Measurements from ENCODE around the gene APOC3. TPM values are rescaled to one million over a fixed set of nuclear protein-coding genes. Genes with fewer than 3 reads are reported as not detected.

APOC3 gene
- total and polyA plus RNA-seq, 2 experiments from 2014 or later = not detected

DNA sequence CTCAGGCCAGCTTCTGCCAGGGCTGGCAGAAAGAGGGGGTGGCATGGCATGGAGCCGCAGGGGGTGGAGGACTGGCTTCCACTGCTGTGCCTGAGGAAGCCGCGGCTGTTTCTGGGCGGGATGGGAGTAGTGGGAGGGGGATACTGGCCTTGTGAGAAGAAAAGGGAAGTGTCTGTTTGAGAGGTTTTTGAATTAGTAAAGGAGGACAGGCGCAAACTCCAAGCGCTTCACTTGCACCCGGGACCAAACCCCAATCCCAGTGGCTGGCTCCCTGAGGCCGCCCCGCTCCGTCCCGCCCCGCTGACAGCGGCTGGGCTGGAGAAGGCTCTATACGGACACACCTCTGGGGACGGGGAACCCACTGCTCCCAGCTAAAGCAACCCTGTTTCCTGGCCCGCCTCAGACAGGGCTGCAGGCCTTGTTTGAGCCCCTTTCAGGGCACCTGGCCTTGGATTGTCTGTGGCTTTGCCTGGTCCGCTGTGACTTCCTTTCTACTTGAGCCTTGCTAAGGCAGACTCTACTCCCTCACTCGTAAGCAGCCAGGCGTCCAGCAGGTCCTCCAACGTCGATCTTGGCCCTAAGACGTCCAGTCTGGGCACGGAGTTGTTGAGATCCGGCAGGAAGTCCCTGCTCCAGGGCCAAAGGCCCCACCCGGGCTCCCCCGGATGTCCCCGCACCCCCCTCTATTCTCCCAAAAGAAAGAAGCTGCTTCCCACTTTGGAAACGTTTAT, 5.5 kb downstream of the APOC3 start:
- Histone ChIP-seq H3K27me3 (ENCODE audit: insufficient read depth) (no peaks in the 10 kb centered on the region), H2AFZ (peak overlapping the region; percentile 100), H4K20me1 (replicated peaks; ENCODE audit: insufficient read depth) (no peaks in the 10 kb centered on the region), H3K79me2 (replicated peaks; ENCODE audit: insufficient read depth) (no peaks in the 10 kb centered on the region), H3K4me2 (peak overlapping the region; percentile 92), H3F3A (replicated peaks; ENCODE audit: low read depth) (0 out of 2 replicates have a peak, but pooled peaks cover 3% of the 10 kb centered on the region), H3K4me1 (ENCODE audit: insufficient read depth) (peaks cover 6% of the 10 kb centered on the region; the same call in 1 of the 2 replicates), H3K36me3 (ENCODE audit: insufficient read depth) (no peaks in the 10 kb centered on the region), H3K4me3 (peak overlapping the region; percentile 65), H3K27ac (ENCODE audit: low read depth) (no peak overlapping the region), H3K9me2 (ENCODE audit: insufficient read depth) (no peaks in the 10 kb centered on the region)
- Mint-ChIP-seq H3K9me3 (no peaks in the 10 kb centered on the region), H3K27me3 (ENCODE audit: insufficient read depth, low read depth, poor library complexity) (peaks cover 19% of the 10 kb centered on the region), H3K27ac (no peak overlapping the region), H3K4me3 (peak overlapping the region; percentile 69), H3K36me3 (ENCODE audit: low read depth) (no peaks in the 10 kb centered on the region), H3K4me1 (peaks cover 33% of the 10 kb centered on the region)
- DNase-seq (ENCODE audit: low spot score) (peak; percentile 41), ATAC-seq (peak; percentile 55)
- TF ChIP-seq JUNB (IDR thresholded peaks at IDR 0.05; ENCODE audit: unreplicated experiment) (no peak), EZH2phosphoT487 (IDR thresholded peaks at IDR 0.05; ENCODE audit: unreplicated experiment) (no peak)

GRCh38 chr11:116835791-116836631, 6.3 kb downstream of the APOC3 start:
- Mint-ChIP-seq H3K4me1 (peaks cover 35% of the 10 kb centered on the region), H3K4me3 (peak overlapping the region; percentile 69), H3K9me3 (no peaks in the 10 kb centered on the region), H3K27me3 (ENCODE audit: insufficient read depth, low read depth, poor library complexity) (peaks cover 19% of the 10 kb centered on the region), H3K27ac (no peak overlapping the region), H3K36me3 (ENCODE audit: low read depth) (no peaks in the 10 kb centered on the region)
- Histone ChIP-seq H3K27me3 (ENCODE audit: insufficient read depth) (no peaks in the 10 kb centered on the region), H4K20me1 (replicated peaks; ENCODE audit: insufficient read depth) (no peaks in the 10 kb centered on the region), H3K9me2 (ENCODE audit: insufficient read depth) (no peaks in the 10 kb centered on the region), H3K4me2 (peak overlapping the region; percentile 92), H3K27ac (ENCODE audit: low read depth) (no peak overlapping the region), H3K36me3 (ENCODE audit: insufficient read depth) (no peaks in the 10 kb centered on the region), H3K4me1 (ENCODE audit: insufficient read depth) (peaks cover 6% of the 10 kb centered on the region; the same call in 1 of the 2 replicates), H3F3A (replicated peaks; ENCODE audit: low read depth) (0 out of 2 replicates have a peak, but pooled peaks cover 3% of the 10 kb centered on the region), H3K79me2 (replicated peaks; ENCODE audit: insufficient read depth) (no peaks in the 10 kb centered on the region), H2AFZ (peak overlapping the region; percentile 100), H3K4me3 (peak overlapping the region; percentile 65)
- DNase-seq (ENCODE audit: low spot score) = peak; percentile 95
- peak; percentile 78 for ATAC-seq
- no peak for TF ChIP-seq NANOG (IDR thresholded peaks at IDR 0.05; ENCODE audit: borderline replicate concordance)
- peak; percentile 75 for TF ChIP-seq POLR2AphosphoS5 (IDR thresholded peaks at IDR 0.05; ENCODE audit: low read depth)
- peak; percentile 57 to 83 for TF ChIP-seq CTCF (conservative IDR thresholded peaks at IDR 0.05; ENCODE audit: low read depth in 2 of 2)
- TF ChIP-seq, protein P1, sequence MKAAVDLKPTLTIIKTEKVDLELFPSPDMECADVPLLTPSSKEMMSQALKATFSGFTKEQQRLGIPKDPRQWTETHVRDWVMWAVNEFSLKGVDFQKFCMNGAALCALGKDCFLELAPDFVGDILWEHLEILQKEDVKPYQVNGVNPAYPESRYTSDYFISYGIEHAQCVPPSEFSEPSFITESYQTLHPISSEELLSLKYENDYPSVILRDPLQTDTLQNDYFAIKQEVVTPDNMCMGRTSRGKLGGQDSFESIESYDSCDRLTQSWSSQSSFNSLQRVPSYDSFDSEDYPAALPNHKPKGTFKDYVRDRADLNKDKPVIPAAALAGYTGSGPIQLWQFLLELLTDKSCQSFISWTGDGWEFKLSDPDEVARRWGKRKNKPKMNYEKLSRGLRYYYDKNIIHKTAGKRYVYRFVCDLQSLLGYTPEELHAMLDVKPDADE (IDR thresholded peaks at IDR 0.05) = 0 out of 2 replicates have a peak, but pooled peaks have one; percentile 10
- no peak for TF ChIP-seq REST (IDR thresholded peaks at IDR 0.05; ENCODE audit: unreplicated experiment)

Measured in GM23338 (cell line).